Heart left ventricle (tissue), 16 donors: ENCODE measurements around the gene FZD8. TPM values are rescaled to one million over a fixed set of nuclear protein-coding genes. Genes with fewer than 3 reads are reported as not detected.

Experiments used
- ATAC-seq, 4 donors: fragments of 200-7000 bp; cut with Tn5 transposase; one replicate each; pipeline ENCODE4 v1.9.1; 2020 to 2022; ENCODE audit warnings: moderate library complexity in 4 of 4, mild to moderate bottlenecking in 3 of 4, moderate number of reproducible peaks in 1 of 4
- DNase-seq, 5 donors: peaks; one replicate each; pipeline ENCODE4 v3.0.0-alpha.2; 2020
- H3K27ac ChIP-seq, 12 donors: fragments of 200-600 bp; sonication (generic) in 4 of 12; one replicate each; pipeline versions ENCODE4 v1.5.0 to v1.8.0; 2016 to 2022; ENCODE audit warnings: mild to moderate bottlenecking in 2 of 12
- H3K27me3 ChIP-seq, 9 donors: fragments of 200-600 bp; sonication (generic) in 2 of 9; one replicate each; pipeline versions ENCODE4 v1.5.1 to v1.8.0; 2016 to 2022; ENCODE audit warnings: mild to moderate bottlenecking in 3 of 9
- H3K36me3 ChIP-seq, 9 donors: fragments of 200-600 bp; sonication (generic) in 2 of 9; one replicate each; pipeline versions ENCODE4 v1.5.0 to v1.8.0; 2018 to 2022; ENCODE audit warnings: mild to moderate bottlenecking in 2 of 9
- H3K4me1 ChIP-seq, 12 donors: fragments of 200-600 bp; sonication (generic) in 4 of 12; one replicate each; pipeline versions ENCODE4 v1.5.0 to v1.8.0; 2016 to 2022; ENCODE audit warnings: mild to moderate bottlenecking in 3 of 12
- H3K4me3 ChIP-seq, 12 donors: fragments of 200-600 bp; sonication (generic) in 4 of 12; one replicate each; pipeline versions ENCODE4 v1.5.0 to v1.8.0; 2017 to 2022; ENCODE audit warnings: mild to moderate bottlenecking in 9 of 12, moderate library complexity in 4 of 12
- H3K9me3 ChIP-seq, 12 donors: fragments of 200-600 bp; sonication (generic) in 4 of 12; one replicate each; pipeline versions ENCODE4 v1.5.0 to v1.8.0; 2016 to 2022; ENCODE audit warnings: mild to moderate bottlenecking in 1 of 12
- CTCF ChIP-seq, 12 donors: fragments of 200-600 bp; sonication (generic) in 4 of 12; IDR thresholded peaks; one replicate each; pipeline versions ENCODE4 v1.5.0 to v1.8.0; 2018 to 2022; ENCODE audit warnings: antibody characterized with exemption in 12 of 12, mild to moderate bottlenecking in 5 of 12
- POLR2A ChIP-seq, 2 donors: fragments of 450-650 bp; IDR thresholded peaks; one replicate each; pipeline ENCODE4 v1.6.1; 2017; ENCODE audit warnings: antibody characterized with exemption in 2 of 2, mild to moderate bottlenecking in 2 of 2, moderate library complexity in 2 of 2
- WGBS, 4 donors: extraction: QIAGEN DNeasy Blood & Tissue Kit in 2 of 4; methylation state at CpG; one replicate each; pipeline versions ENCODE4 v1.1.5 to v1.1.7; 2013 to 2018; 5-methylcytosine and 5-hydroxymethylcytosine counted together
- intact Hi-C, 10 donors: fragments of 100-400 bp; cut with DNase I; formaldehyde crosslinking; loops; one replicate each; pipeline versions ENCODE4 v1.11.1 to v1.14.2; 2022
- polyA plus RNA-seq, 2 donors: library from polyadenylated mRNA; stranded (reverse); fragments of 200-250 nt; gene quantifications; one replicate each; pipeline ENCODE4 v1.2.3, GENCODE V29; 2013
- total RNA-seq, 9 donors: library from RNA; depleted of rRNA in 2 of 9; stranded (reverse); fragments of >200 nt in 2 of 9; fragmentation: NEBNext Ultra II Directional in 3 of 9; extraction: Animal tissue kit (Norgen Biotek cat#: 25700) in 3 of 9; gene quantifications; one replicate each; pipeline versions ENCODE4 v1.1.0 to v1.2.4, GENCODE V29; 2016 to 2023
- donor health status: ischemic (EF 13 %, LVEDD 7.1; RV severe dilation, severe dysfunction).
- donor health status: healthy with polysubstance abuse.
- donor health status: DM: no; HTN: yes; CAD: no.
- donor health status: DM: no; HTN: no; CAD: no.
- donor health status: ischemic (EF 25% LVEDD 6.9; RV normal size, moderate dysfunction).
- donor health status: ischemic (EF 25% LVEDD 5.7; RV mildly dilated, moderate dysfunction).
- donor health status: healthy.
- donor health status: DM: yes; HTN: yes; CAD: no.
- donor health status: ischemic (EF 35%, LVEDD 5.7; RV mildly dilated, moderate dysfunction).
- donor health status: nonischemic (EF 11% LVEDD 7.7; RV severe dilation, severe dysfunction).
- donor health status: DM: yes; HTN: yes; CAD: no.
- donor health status: PGD.
- donor health status: ischemic (EF 29% LVEDD 5.4; RV normal size, mild dysfunction).
- donor health status: nonischemic (EF 23%, LVEDD 6.1; RV moderate dilation, normal function).

The FZD8 gene
- total and polyA plus RNA-seq, 11 donors: 1.9 to 17.1 (median 7.8) TPM

DNA sequence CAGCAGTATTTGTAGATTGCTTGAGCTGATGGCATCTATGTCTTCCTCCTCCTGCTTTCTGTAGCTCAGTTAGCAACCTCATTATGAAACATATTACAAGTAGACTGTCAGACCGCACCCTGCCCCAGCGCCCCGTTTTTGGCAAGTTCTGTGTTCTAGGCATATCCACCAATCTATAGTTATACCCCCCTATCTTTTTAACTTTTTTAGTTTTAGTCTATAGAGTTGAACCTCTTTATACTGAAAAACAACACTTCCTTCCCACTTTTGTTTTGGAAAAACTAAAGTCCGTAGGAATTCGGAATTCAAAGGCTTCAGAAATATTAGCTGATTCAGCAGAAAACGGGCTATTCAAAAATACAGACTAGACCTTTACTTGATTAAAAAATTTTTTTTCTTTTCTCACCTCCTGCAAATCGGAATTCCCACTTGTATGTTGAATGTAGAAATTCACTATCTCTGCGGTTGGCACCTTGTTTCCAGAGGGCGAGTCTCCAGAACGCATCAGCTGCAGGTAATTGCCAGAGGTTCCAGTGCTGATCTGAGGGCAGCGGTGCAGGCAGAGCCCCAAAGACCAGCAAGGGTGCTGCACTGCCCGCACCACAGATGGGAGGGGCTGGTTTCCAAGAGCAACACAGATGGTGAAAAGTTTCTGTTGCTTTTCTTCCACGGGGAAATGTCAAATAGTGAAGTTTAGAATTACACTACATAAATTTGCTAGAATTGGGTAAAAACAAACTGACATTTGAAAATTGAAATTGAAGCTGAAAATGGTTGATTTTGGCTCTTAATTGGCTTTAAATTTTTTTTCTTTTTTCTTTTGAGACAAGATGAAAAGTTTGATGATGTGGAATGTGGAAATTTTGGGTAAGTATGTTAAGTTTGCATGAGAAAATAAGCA lies 2.2 kb upstream of the FZD8 start:
- intact Hi-C loops: loop anchor here (5.0 to 10.0 kb wide), 17 partner anchors 178 to 1083 kb away; no protein-coding TSS in a partner anchor

GRCh38 chr10:35643151-35644049 lies 1.3 kb upstream of the FZD8 start:
- WGBS, 4 donors: 0 to 1% (median 1%) methylated on average over 20 to 42 of the region's 42 CpGs
- H3K4me3 ChIP-seq: peak overlapping the region; percentile 74 to 97 (median 80)
- H3K9me3 ChIP-seq: no peaks in the 10 kb centered on the region
- intact Hi-C loops: loop anchor here (5.0 to 10.0 kb wide), 17 partner anchors 179 to 1084 kb away; no protein-coding TSS in a partner anchor
- peak overlapping the region in 11 of 12 donors; percentile 49 to 97 (median 90) for H3K27ac ChIP-seq
- peak; percentile 76 to 88 (median 85) for DNase-seq
- H3K27me3 ChIP-seq: peaks cover 0 to 42% (median 0%) of the 10 kb centered on the region in 9 donors
- peaks cover 0 to 31% (median 13%) of the 10 kb centered on the region in 12 donors for H3K4me1 ChIP-seq
- TF ChIP-seq CTCF (IDR thresholded peaks at IDR 0.05): peak in 2 of 12 donors; percentile 20 to 28
- TF ChIP-seq POLR2A (IDR thresholded peaks at IDR 0.05): no peak
- H3K36me3 ChIP-seq: peaks cover 0 to 7% (median 0%) of the 10 kb centered on the region in 9 donors
- ATAC-seq: peak; percentile 11 to 62 (median 48)

More for the DNA sequence above, 2.2 kb upstream of the FZD8 start:
- DNase-seq (peak in 1 of 5 donors; percentile 31), ATAC-seq (no peak)
- TF ChIP-seq POLR2A (IDR thresholded peaks at IDR 0.05): no peak
- TF ChIP-seq CTCF (IDR thresholded peaks at IDR 0.05): no peak
- H3K27me3 ChIP-seq: peaks cover 0 to 36% (median 0%) of the 10 kb centered on the region in 9 donors
- no peaks in the 10 kb centered on the region for H3K9me3 ChIP-seq
- no peaks in the 10 kb centered on the region for H3K36me3 ChIP-seq
- WGBS, 4 donors: 36 to 43% (median 39%) methylated on average over 13 of the region's 13 CpGs
- H3K4me3 ChIP-seq: peak overlapping the region; percentile 17 to 94 (median 77)
- peaks cover 0 to 24% (median 11%) of the 10 kb centered on the region in 12 donors for H3K4me1 ChIP-seq
- peak overlapping the region in 9 of 12 donors; percentile 49 to 97 (median 90) for H3K27ac ChIP-seq

- Histone ChIP-seq H3K4me3 (peak overlapping the region; percentile 74 to 97 (median 80)), H3K27me3 (peaks cover 0 to 47% (median 0%) of the 10 kb centered on the region in 9 donors), H3K36me3 (peaks cover 0 to 12% (median 0%) of the 10 kb centered on the region in 9 donors), H3K27ac (peak overlapping the region in 11 of 12 donors; percentile 60 to 97 (median 91)), H3K9me3 (no peaks in the 10 kb centered on the region), H3K4me1 (peaks cover 0 to 34% (median 16%) of the 10 kb centered on the region in 12 donors)
- intact Hi-C loops: loop anchor here (5.0 to 10.0 kb wide), 17 partner anchors 180 to 1085 kb away; no protein-coding TSS in a partner anchor
- DNase-seq (no peak), ATAC-seq (no peak)
- 0 to 1% (median 0%) methylated on average over 3 to 17 of the region's 17 CpGs for WGBS, 4 donors
- TF ChIP-seq CTCF (IDR thresholded peaks at IDR 0.05): no peak
- TF ChIP-seq POLR2A (IDR thresholded peaks at IDR 0.05): no peak
Observed at GRCh38 chr10:35642793-35643114, 658 bp upstream of the FZD8 start.
